Activated CD8-positive, alpha-beta memory T cell treated with anti-CD3 and anti-CD28 coated beads, Interleukin-2, amount 10 ng/mL, durations not matched to agents 7 days and 5 days (primary cell): ENCODE results near the gene YEATS2. TPM values are rescaled to one million over a fixed set of nuclear protein-coding genes. Genes with fewer than 3 reads are reported as not detected.
A peak's percentile ranks its signal among the peaks of the same experiment; 100 is the strongest.

Source experiments
- ATAC-seq: fragments of 150-1000 bp; cut with Tn5 transposase; one replicate; pipeline ENCODE4 v1.10.0; 2021; ENCODE audit warnings: moderate library complexity
- CTCF ChIA-PET: fragments of 350-600 bp; sonication (Branson Sonifier 250); formaldehyde crosslinking; loops from one replicate; lab custom pipeline; 2021; ENCODE audit warnings: antibody characterized with exemption; lab: Charles Lee
- DNase-seq: peaks from one replicate; pipeline ENCODE4 v3.0.0-alpha.2; 2020
- H3K27ac Mint-ChIP-seq: one replicate; pipeline ENCODE4 v1.8.0; 2021; ENCODE audit warnings: mild to moderate bottlenecking, mixed read lengths
- H3K27me3 Mint-ChIP-seq: one replicate; pipeline ENCODE4 v1.8.0; 2021; ENCODE audit warnings: mixed read lengths
- H3K36me3 Mint-ChIP-seq: one replicate; pipeline ENCODE4 v1.8.0; 2021; ENCODE audit warnings: mild to moderate bottlenecking, mixed read lengths
- H3K4me1 Mint-ChIP-seq: one replicate; pipeline ENCODE4 v1.8.0; 2021; ENCODE audit warnings: mixed read lengths
- H3K4me3 Mint-ChIP-seq: one replicate; pipeline ENCODE4 v1.8.0; 2021; ENCODE audit warnings: mild to moderate bottlenecking, moderate library complexity, mixed read lengths
- H3K9me3 Mint-ChIP-seq: one replicate; pipeline ENCODE4 v1.8.0; 2022; ENCODE audit warnings: low read depth, mixed read lengths
- total RNA-seq, 2 experiments: library from RNA; stranded (reverse); gene quantifications; one replicate each; pipeline ENCODE4 v1.2.3, GENCODE V29; 2021

YEATS2 gene
- total RNA-seq, 2 experiments from 2014 or later: 49.4 to 65.6 TPM

DNA sequence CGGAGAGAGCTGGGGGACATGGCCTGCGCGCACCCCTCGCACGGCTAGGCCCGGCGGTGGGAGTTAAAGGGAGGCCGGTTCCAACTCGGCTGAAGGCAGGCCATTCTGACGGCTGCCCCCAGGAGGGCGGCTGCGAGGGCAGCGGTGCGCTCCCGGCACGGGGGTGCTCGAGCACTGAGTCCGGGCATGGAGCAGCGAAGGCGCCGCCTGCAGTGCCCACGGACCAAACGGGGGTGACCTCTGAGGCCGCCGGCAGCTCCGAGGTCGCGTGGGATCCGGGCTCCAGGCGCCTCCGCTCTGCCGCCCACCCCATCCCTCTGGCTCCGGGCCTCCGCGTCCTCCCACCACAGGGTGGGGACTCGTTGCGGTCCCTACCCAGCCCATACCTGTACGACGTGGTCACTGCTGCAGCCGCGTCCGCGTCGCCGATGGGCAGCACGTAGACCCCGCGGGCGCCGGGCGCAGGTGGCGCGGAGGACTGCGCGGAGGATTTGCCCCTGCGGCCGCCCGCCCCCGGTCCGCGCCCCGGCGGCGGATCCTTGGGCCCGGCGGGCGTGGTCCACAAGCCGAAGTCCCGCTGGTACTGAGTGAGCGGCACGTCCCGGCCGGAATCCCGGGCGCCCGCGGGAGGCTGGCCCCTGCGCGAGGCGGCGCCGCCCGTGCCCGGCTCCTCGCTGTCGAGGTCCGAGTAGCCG is 127.3 kb downstream of the YEATS2 start:
- CTCF ChIA-PET: interaction anchor here (1.8 to 4.5 kb wide), 3 partner anchors 9 to 60 kb away, joined by 5 to 23 read pairs (median 6); partner anchors contain the start of gene PARL
- no peaks in the 10 kb centered on the region for H3K36me3 Mint-ChIP-seq
- peak; percentile 50 for ATAC-seq

DNA sequence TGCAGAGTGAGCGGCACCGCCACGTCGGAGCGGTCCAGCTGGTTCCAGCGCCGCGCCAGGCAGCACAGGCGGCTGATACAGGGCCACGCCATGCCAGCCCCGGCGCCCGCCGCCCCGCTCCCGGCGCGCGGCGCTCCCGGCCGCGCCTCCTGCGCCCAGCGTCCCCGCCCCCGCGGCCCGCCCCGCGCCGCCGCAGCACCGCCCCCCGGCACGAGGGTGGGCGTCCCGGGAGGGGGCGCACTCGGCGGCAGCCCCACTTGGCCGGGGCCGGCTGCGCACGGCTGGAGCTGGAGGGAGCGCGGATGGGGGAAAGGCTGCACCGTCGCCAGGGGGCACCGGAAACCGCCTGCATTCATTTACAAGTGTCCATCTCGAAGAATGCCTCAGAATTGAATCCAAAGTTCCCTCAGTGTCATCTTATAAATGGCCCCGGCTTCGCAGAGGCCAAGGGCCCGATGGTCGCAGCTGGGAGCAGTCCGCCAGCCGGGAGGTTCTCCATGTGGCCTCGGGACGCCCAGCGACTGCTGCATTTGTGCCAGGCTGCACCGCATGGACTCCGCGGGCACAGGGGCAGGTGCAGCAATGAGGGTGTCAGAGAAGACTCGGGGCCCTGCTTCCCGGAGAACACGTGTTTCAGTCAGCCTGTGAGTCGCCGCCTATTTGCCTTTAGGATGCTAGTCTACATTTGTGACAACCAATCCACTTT is 128.0 kb downstream of the YEATS2 start, which contains the start of gene MAP6D1:
Gene MAP6D1 (minus strand): TSS at position 122 of the 706 bp plus-strand sequence. CDS start 30 bp downstream, at position 92.
- H3K27me3 Mint-ChIP-seq: peaks cover 16% of the 10 kb centered on the region
- H3K4me1 Mint-ChIP-seq: peaks cover 15% of the 10 kb centered on the region
- CTCF ChIA-PET: interaction anchor here (1.8 to 4.5 kb wide), 3 partner anchors 10 to 59 kb away, joined by 5 to 23 read pairs (median 6); partner anchors contain the start of gene PARL
- DNase-seq (peak; percentile 60), ATAC-seq (peak; percentile 75)
- peak within 1 kb of the TSS; percentile 70 for H3K4me3 Mint-ChIP-seq
- H3K36me3 Mint-ChIP-seq: no peaks in the 10 kb centered on the region
- H3K27ac Mint-ChIP-seq: no peak within 1 kb of the TSS
- H3K9me3 Mint-ChIP-seq: no peaks in the 10 kb centered on the region

More for the DNA sequence above, 127.3 kb downstream of the YEATS2 start:
- no peaks in the 10 kb centered on the region for H3K9me3 Mint-ChIP-seq
- H3K4me1 Mint-ChIP-seq: peaks cover 15% of the 10 kb centered on the region
- DNase-seq: peak; percentile 41
- peak overlapping the region; percentile 70 for H3K4me3 Mint-ChIP-seq
- H3K27ac Mint-ChIP-seq: no peak overlapping the region
- peaks cover 16% of the 10 kb centered on the region for H3K27me3 Mint-ChIP-seq

DNA sequence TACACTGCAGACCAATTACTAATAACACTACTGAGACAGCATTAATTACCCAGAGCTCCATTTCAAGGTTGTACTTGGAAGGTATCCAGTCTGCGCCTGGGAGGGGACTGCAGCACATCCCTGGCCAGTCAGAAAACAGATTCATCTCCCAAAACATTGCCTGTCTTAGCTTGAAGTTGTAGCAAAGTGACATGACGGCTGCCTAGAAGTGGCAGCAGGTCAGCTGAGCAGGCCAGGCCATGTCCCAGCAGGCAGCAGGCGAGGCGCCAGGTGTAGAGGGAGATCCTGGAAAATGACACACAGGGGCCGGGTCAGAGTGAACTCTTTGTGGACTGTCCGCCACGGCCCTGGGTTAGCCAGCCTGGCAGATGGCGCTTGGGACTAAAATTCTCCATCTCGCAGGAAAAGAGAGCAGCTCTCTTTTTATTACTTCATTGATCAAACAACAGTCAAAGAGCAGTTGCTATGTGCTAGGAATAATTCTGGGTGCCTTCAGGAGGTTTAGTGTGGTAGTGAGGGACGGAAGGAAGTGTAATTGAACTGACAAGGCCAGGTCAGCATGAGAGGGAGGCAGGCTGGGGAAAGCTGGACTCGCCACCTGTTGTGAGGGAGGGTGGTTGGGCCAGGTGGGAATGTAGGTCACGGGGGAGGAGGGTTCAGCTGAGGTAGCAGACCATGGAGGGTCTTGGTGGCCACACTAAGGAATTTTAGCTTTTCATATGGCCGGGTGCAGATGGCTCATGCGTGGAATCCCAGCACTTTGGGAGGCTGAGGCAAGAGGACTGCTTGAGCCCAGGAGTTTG is 129.1 kb downstream of the YEATS2 start:
- Mint-ChIP-seq H3K27me3 (peaks cover 16% of the 10 kb centered on the region), H3K9me3 (no peaks in the 10 kb centered on the region), H3K27ac (no peak overlapping the region), H3K4me3 (peak overlapping the region; percentile 54), H3K4me1 (peaks cover 15% of the 10 kb centered on the region), H3K36me3 (no peaks in the 10 kb centered on the region)
- DNase-seq (peak; percentile 40), ATAC-seq (no peak)
- CTCF ChIA-PET: interaction anchor here (1.8 to 4.5 kb wide), 2 partner anchors 52 to 58 kb away, joined by 6 to 23 read pairs; partner anchors contain the start of gene PARL

DNA sequence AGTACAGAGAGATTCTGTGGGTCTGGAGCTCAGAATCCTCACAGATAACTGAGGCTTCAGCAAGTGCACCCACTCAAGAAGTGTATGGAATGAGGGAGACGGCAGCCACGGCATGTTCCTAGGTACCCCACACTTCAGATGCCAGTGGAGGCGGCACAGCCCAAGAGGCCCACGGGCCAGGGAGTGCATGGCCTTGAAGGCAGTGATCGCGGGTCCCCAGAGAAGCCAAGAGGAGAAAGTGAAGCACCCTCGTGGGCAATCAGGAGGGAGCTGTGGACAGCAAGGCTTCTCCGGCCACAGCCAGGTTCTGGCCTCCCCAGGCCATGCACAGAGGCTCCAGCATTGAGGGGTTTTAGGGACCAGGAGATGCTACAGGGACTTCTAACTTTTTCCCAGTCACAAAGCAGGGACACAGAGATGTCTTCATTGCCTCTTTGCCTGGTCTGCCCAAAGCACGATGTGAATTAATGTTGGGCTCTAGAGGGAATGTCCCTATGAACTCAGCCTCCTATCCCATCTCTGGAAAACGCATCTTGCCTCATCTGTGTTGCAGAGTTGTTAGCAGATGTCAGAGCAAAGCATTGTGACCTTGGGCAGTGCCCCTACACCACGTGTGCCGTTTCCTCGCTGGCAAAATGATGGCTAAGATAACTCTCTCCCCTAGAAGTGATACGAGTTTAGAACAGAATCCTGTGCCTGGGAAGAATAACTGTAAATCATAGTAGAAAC is 130.4 kb downstream of the YEATS2 start:
- no peak overlapping the region for H3K27ac Mint-ChIP-seq

DNA sequence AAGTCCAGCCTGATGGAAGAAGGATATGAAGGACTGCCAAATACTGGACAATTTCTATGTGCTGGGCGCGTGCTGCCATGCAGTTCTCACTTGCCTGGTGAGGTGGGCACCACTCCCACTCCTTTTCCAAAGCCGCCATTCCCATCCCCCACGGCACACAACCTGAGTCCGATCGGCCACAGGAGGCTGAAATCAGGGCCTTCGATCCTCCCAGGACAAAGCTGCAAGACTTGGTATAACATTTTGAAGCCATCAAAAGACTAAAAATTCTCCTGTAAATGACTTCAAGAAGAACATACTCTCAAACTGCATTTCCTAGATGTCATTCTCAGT is 130.9 kb downstream of the YEATS2 start:
- Mint-ChIP-seq H3K4me1 (peaks cover 15% of the 10 kb centered on the region), H3K9me3 (no peaks in the 10 kb centered on the region), H3K27me3 (peaks cover 12% of the 10 kb centered on the region), H3K27ac (no peak overlapping the region), H3K4me3 (no peak overlapping the region), H3K36me3 (peaks cover 2% of the 10 kb centered on the region)
- ATAC-seq: no peak
- CTCF ChIA-PET: interaction anchor here (1.4 to 4.5 kb wide), 3 partner anchors 10 to 56 kb away, joined by 3 to 23 read pairs (median 4); partner anchors contain the start of gene PARL
- peak; percentile 36 for DNase-seq

More for the DNA sequence above, 130.4 kb downstream of the YEATS2 start:
- Mint-ChIP-seq H3K27me3 (peaks cover 12% of the 10 kb centered on the region), H3K9me3 (no peaks in the 10 kb centered on the region), H3K4me3 (no peak overlapping the region), H3K4me1 (peaks cover 15% of the 10 kb centered on the region), H3K36me3 (peaks cover 2% of the 10 kb centered on the region)
- ATAC-seq (no peak), DNase-seq (peak; percentile 36)
- CTCF ChIA-PET: interaction anchor here (1.4 to 4.5 kb wide), 2 partner anchors 12 to 57 kb away, joined by 3 to 23 read pairs; partner anchors contain the start of gene PARL

DNA sequence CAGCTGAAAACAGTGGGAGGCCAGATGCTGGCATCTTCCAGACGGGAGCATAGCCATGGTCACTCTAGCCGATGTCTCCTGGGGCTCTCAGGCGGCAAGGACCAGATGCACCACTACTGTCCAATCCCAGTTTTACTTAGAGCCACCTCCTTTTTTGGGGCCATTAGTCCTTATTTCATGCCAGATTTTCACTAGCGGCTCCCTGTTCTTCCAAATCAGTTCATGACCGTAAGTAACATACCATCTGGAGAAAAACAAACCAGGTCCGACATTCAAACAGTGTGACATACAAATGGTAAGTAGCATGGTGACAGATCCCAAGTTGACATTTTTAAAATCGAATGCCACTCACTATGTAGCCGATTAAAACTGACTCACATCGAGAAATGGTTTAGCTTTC is 131.9 kb downstream of the YEATS2 start:
- H3K4me3 Mint-ChIP-seq: no peak overlapping the region
- no peak overlapping the region for H3K27ac Mint-ChIP-seq
- H3K9me3 Mint-ChIP-seq: no peaks in the 10 kb centered on the region
- H3K4me1 Mint-ChIP-seq: peaks cover 7% of the 10 kb centered on the region
- ATAC-seq (no peak), DNase-seq (peak; percentile 26)
- H3K27me3 Mint-ChIP-seq: peaks cover 4% of the 10 kb centered on the region
- CTCF ChIA-PET: interaction anchor here (1.4 to 1.8 kb wide), 2 partner anchors 11 to 14 kb away, joined by 3 to 4 read pairs; no protein-coding TSS in a partner anchor
- peaks cover 4% of the 10 kb centered on the region for H3K36me3 Mint-ChIP-seq

DNA sequence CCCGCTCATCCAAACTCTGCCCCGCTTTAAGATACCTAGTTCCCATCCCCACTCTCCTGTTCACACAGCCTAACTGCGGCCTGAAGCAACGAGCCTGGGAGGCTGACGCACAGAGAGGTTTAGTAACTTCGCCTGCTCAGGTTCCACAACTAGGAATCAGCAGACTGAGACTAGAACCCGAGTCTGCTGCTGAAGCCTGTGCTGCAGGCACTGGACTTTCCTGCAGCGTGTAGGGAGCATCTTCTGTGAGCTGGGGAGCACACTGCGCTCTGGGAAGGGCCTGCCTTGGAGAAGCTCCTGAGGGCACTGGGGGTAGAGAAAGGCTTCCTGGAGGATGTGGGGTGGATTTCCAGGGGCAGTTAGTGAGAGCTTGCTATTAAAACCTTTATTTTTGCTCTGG is 132.6 kb downstream of the YEATS2 start:
- no peak for ATAC-seq
- CTCF ChIA-PET: interaction anchor here (1.8 kb wide), 1 partner anchor 12 kb away, joined by 4 read pairs; no protein-coding TSS in a partner anchor
- peaks cover 3% of the 10 kb centered on the region for H3K27me3 Mint-ChIP-seq
- no peak for DNase-seq
- H3K4me3 Mint-ChIP-seq: no peak overlapping the region
- peaks cover 5% of the 10 kb centered on the region for H3K36me3 Mint-ChIP-seq
- H3K27ac Mint-ChIP-seq: no peak overlapping the region
- no peaks in the 10 kb centered on the region for H3K9me3 Mint-ChIP-seq
- H3K4me1 Mint-ChIP-seq: peaks cover 5% of the 10 kb centered on the region

DNA sequence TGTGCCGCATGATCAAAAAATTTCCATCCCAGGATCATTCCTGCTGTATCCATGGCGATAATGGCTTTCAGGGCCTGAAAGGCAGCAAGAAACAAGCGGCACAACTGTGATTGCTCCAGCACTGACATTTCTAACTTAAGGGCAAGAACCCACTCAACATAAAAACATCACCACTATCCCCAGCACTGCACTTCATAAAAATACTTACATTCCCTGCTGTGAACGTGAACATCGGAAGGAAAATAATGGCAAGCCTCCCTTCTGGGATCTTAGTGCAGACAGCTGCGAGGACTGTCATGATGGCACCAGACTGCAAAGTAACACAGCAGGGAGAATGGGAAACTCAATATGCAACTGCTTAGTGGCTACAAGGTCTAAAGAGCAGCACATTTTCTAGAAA is 135.9 kb downstream of the YEATS2 start:
- H3K4me3 Mint-ChIP-seq: no peak overlapping the region
- ATAC-seq (no peak), DNase-seq (no peak)
- no peaks in the 10 kb centered on the region for H3K9me3 Mint-ChIP-seq
- H3K27ac Mint-ChIP-seq: no peak overlapping the region
- H3K36me3 Mint-ChIP-seq: peaks cover 5% of the 10 kb centered on the region
- H3K27me3 Mint-ChIP-seq: no peaks in the 10 kb centered on the region
- H3K4me1 Mint-ChIP-seq: peaks cover 2% of the 10 kb centered on the region
- CTCF ChIA-PET: interaction anchor here (1.3 kb wide), 1 partner anchor 12 kb away, joined by 3 read pairs; no protein-coding TSS in a partner anchor

DNA sequence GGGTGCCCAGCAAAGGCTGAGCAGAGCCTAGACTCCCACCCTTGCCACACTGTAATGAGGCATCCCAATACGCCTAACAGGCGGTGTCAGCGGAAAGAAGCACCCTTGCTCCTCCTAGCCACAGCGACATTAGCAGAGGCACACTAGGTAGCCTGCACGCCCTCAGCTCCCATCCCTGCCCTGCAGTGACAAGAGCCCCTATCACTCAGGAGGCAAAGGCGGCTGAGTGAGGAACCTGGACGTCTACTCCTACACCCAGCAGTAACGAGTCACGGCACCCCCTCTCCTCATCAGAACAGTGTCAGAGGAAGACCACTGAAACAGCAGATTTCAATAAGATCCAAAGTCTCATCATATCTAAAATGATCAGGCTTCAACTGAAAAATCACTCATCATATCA is 139.8 kb downstream of the YEATS2 start:
- H3K27ac Mint-ChIP-seq: no peak overlapping the region
- DNase-seq (no peak), ATAC-seq (no peak)
- CTCF ChIA-PET: no interaction called here
- H3K9me3 Mint-ChIP-seq: no peaks in the 10 kb centered on the region
- peaks cover 23% of the 10 kb centered on the region for H3K36me3 Mint-ChIP-seq
- peaks cover 2% of the 10 kb centered on the region for H3K4me1 Mint-ChIP-seq
- no peak overlapping the region for H3K4me3 Mint-ChIP-seq
- H3K27me3 Mint-ChIP-seq: no peaks in the 10 kb centered on the region

DNA sequence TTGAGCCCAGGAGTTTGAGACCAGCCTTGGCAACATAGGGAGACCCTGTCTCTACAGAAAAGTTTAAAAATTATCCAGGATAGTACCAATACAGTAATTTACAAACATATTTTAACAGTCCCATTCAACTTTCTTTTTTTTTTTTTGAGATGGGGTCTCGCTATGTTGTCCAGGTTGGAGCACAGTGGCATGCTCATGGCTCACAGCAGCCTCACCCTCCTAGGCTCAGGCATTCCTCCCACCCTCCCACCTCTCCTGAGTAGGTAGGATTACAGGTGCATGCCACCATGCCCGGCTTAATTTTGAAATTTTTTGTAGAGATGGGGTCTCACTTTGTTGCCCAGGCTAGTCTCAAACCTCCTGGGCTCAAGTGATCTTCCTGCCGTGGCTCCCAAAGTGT is 140.3 kb downstream of the YEATS2 start:
- peaks cover 21% of the 10 kb centered on the region for H3K36me3 Mint-ChIP-seq

DNA sequence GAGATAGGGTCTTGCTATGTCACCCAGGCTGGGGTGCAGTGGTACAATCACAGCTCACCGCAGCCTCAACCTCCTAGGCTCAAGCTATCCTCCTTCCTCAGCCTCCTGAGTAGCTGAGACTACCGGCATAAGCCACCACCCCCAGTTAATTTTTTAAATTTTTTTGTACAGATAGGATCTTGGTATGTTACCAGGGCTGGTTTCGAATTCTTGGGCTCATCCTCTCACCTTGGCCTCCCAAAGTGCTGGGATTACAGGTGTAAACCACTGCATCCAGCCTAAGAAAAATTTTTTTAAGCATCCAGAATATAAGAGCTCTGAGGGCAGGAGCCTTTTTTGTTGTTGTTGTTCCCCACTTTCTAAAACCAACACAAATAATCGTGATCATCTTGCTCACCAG is 142.2 kb downstream of the YEATS2 start:
- Mint-ChIP-seq H3K27ac (no peak overlapping the region), H3K4me1 (peaks cover 3% of the 10 kb centered on the region), H3K9me3 (no peaks in the 10 kb centered on the region), H3K4me3 (no peak overlapping the region), H3K27me3 (no peaks in the 10 kb centered on the region), H3K36me3 (peaks cover 23% of the 10 kb centered on the region)
- DNase-seq (no peak), ATAC-seq (no peak)
- CTCF ChIA-PET: interaction anchor here (1.4 kb wide), 1 partner anchor 23 kb away, joined by 3 read pairs; no protein-coding TSS in a partner anchor

More for the DNA sequence above, 140.3 kb downstream of the YEATS2 start:
- CTCF ChIA-PET: no interaction called here
- DNase-seq: no peak
- Mint-ChIP-seq H3K27me3 (no peaks in the 10 kb centered on the region), H3K4me3 (no peak overlapping the region), H3K4me1 (peaks cover 2% of the 10 kb centered on the region), H3K9me3 (no peaks in the 10 kb centered on the region), H3K27ac (no peak overlapping the region)
- no peak for ATAC-seq

DNA sequence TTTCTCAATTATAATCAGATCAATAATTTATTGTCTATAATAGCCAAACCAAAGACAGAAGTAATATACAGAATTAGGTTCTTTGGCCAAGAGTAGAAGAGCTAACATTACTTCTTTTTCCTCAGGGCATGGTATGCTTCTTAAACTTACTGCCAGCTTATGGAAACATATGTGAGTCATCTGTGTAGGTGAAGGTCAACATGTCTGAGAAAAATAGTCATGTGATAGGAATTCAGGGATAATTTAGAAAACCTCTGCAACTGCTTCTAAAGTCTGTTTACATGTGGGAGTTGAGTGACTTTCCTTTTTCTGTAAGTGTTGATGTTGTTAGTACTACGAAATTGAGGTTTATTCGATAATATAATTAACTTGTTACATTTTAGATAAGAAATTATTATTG is 147.0 kb downstream of the YEATS2 start:
- Mint-ChIP-seq H3K36me3 (peaks cover 28% of the 10 kb centered on the region), H3K27ac (no peak overlapping the region), H3K27me3 (no peaks in the 10 kb centered on the region), H3K4me3 (no peak overlapping the region), H3K4me1 (peaks cover 3% of the 10 kb centered on the region), H3K9me3 (no peaks in the 10 kb centered on the region)
- DNase-seq: no peak
- CTCF ChIA-PET: interaction anchor here (0.8 kb wide), 1 partner anchor 173 kb away, joined by 3 read pairs; the partner anchor contains the start of gene ABCC5
- no peak for ATAC-seq
